Ascending aorta (tissue), 2 donors: ENCODE measurements around the gene LNPEP. TPM values are rescaled to one million over a fixed set of nuclear protein-coding genes. Genes with fewer than 3 reads are reported as not detected.

Experiments used
- DNase-seq, 2 donors: peaks; one replicate each; pipeline ENCODE4 v3.0.0-alpha.2; 2019; ENCODE audit warnings: low spot score in 2 of 2
- H3K27ac ChIP-seq, 2 donors: fragments of 200-600 bp; sonication (generic); one replicate each; pipeline ENCODE4 v1.5.1; 2016 to 2017; ENCODE audit warnings: mild to moderate bottlenecking in 1 of 2
- H3K27me3 ChIP-seq: fragments of 200-600 bp; sonication (generic); one replicate; pipeline ENCODE4 v1.5.1; 2017
- H3K36me3 ChIP-seq, 2 donors: fragments of 200-600 bp; sonication (generic); one replicate each; pipeline ENCODE4 v1.5.1; 2016
- H3K4me1 ChIP-seq, 2 donors: fragments of 200-600 bp; sonication (generic); one replicate each; pipeline ENCODE4 v1.5.1; 2016 to 2017; ENCODE audit warnings: mild to moderate bottlenecking in 1 of 2
- H3K4me3 ChIP-seq, 2 donors: fragments of 200-600 bp; sonication (generic); one replicate each; pipeline ENCODE4 v1.5.1; 2016 to 2017; ENCODE audit warnings: mild to moderate bottlenecking in 1 of 2
- H3K9me3 ChIP-seq, 2 donors: fragments of 200-600 bp; sonication (generic); one replicate each; pipeline ENCODE4 v1.5.1; 2016
- intact Hi-C: fragments of 100-400 bp; cut with DNase I; formaldehyde crosslinking; loops from one replicate; pipeline ENCODE4 v1.15.1; 2023
- total RNA-seq: library from RNA; depleted of rRNA; stranded (reverse); fragments of >200 nt; gene quantifications from one replicate; pipeline ENCODE4 v1.1.0, GENCODE V29; 2016
- TF ChIP-seq, protein P1 (sequence below), 3 experiments: fragments of 200-600 bp in 2 of 3; fragments of 450-650 bp in 1 of 3; sonication (generic) in 2 of 3; IDR thresholded peaks; one replicate each; pipeline ENCODE4 v1.5.1; 2016 to 2019; ENCODE audit warnings: antibody characterized with exemption in 3 of 3, mild to moderate bottlenecking in 1 of 3, moderate library complexity in 1 of 3

The LNPEP gene
- total RNA-seq, 1 donor from 2014 or later: 35.3 TPM

DNA sequence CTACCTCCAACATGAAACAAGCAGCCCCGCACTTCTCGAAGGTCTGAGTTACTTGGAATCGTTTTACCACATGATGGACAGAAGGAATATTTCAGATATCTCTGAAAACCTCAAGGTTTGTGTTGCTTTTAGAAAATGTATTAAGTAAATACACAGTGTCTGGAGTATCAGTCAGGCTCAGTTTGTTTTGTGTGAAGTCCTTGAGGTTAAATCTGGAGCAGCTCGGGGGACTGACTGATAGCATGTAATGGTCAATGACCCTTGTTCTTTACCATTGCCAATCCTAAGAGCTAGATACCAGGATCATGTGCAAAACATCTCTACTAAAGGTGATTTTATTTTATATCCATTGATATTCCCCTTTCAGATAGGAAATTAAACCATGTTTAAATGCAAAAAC, 26.9 kb upstream of the LNPEP start:
- TF ChIP-seq, protein P1, sequence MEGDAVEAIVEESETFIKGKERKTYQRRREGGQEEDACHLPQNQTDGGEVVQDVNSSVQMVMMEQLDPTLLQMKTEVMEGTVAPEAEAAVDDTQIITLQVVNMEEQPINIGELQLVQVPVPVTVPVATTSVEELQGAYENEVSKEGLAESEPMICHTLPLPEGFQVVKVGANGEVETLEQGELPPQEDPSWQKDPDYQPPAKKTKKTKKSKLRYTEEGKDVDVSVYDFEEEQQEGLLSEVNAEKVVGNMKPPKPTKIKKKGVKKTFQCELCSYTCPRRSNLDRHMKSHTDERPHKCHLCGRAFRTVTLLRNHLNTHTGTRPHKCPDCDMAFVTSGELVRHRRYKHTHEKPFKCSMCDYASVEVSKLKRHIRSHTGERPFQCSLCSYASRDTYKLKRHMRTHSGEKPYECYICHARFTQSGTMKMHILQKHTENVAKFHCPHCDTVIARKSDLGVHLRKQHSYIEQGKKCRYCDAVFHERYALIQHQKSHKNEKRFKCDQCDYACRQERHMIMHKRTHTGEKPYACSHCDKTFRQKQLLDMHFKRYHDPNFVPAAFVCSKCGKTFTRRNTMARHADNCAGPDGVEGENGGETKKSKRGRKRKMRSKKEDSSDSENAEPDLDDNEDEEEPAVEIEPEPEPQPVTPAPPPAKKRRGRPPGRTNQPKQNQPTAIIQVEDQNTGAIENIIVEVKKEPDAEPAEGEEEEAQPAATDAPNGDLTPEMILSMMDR (IDR thresholded peaks at IDR 0.05): no peak
- H3K9me3 ChIP-seq: no peaks in the 10 kb centered on the region
- peaks cover 0 to 13% of the 10 kb centered on the region in 2 donors for H3K36me3 ChIP-seq
- intact Hi-C loops: no loop called here
- no peaks in the 10 kb centered on the region for H3K4me1 ChIP-seq
- no peaks in the 10 kb centered on the region for H3K27me3 ChIP-seq
- no peak for DNase-seq
- no peak overlapping the region for H3K4me3 ChIP-seq
- no peak overlapping the region for H3K27ac ChIP-seq

DNA sequence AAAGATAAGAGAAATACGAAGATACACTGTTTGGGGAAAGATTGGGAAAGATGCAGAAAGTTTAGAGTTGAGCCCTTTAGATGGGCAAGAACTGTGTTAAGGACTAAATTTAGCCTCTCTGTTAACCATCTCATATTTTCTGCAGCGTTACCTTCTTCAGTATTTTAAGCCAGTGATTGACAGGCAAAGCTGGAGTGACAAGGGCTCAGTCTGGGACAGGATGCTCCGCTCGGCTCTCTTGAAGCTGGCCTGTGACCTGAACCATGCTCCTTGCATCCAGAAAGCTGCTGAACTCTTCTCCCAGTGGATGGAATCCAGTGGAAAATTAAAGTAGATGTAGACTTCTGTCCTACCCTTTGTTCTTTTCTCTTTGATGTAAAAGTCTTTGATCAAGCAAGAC, 26.4 kb upstream of the LNPEP start:
- Histone ChIP-seq H3K4me3 (no peak overlapping the region), H3K4me1 (no peaks in the 10 kb centered on the region), H3K9me3 (no peaks in the 10 kb centered on the region), H3K27me3 (no peaks in the 10 kb centered on the region), H3K36me3 (peaks cover 0 to 13% of the 10 kb centered on the region in 2 donors), H3K27ac (no peak overlapping the region)
- TF ChIP-seq, protein P1 (IDR thresholded peaks at IDR 0.05): no peak
- no peak for DNase-seq
- intact Hi-C loops: no loop called here

DNA sequence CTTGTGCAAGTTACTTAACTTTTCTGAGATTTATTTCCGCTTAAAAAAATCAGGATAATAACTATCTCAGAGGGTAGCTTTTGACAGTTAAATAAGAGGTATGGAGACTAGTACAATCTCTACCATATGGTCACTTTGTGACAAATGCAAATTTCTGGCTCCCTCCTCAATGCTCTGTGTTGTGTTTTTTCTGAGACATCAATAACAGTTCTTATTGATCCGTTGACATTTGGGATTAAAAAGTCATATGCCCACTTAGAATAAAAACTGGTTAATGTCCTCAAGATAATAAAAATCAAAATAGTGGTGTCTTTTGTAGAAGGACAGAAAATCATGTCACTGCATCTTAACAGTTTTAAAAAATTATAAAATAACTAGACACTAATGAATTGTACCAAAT, 24.7 kb upstream of the LNPEP start:
- DNase-seq: no peak

DNA sequence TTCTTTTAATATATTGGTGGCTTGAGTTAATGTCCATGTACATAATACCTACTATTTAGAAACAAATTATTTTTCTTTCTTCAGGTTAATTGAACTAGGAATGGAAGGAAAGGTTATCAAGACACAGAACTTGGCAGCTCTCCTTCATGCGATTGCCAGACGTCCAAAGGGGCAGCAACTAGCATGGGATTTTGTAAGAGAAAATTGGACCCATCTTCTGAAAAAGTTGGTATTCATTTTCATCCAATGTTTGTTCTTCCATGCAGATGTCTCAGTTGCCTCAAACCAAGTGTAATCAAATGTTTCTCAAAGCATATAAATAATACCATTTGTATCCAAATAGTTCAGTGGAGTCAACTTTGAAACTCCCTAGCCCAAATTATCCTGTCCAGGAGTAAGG, 22.6 kb upstream of the LNPEP start:
- Histone ChIP-seq H3K36me3 (peaks cover 0 to 13% of the 10 kb centered on the region in 2 donors), H3K27me3 (no peaks in the 10 kb centered on the region), H3K27ac (no peak overlapping the region), H3K9me3 (no peaks in the 10 kb centered on the region), H3K4me1 (no peaks in the 10 kb centered on the region), H3K4me3 (no peak overlapping the region)
- intact Hi-C loops: no loop called here
- DNase-seq: no peak
- TF ChIP-seq, protein P1 (IDR thresholded peaks at IDR 0.05): no peak

More for the DNA sequence above, 24.7 kb upstream of the LNPEP start:
- intact Hi-C loops: no loop called here
- Histone ChIP-seq H3K9me3 (no peaks in the 10 kb centered on the region), H3K36me3 (peaks cover 0 to 13% of the 10 kb centered on the region in 2 donors), H3K4me3 (no peak overlapping the region), H3K27ac (no peak overlapping the region), H3K4me1 (no peaks in the 10 kb centered on the region), H3K27me3 (no peaks in the 10 kb centered on the region)
- TF ChIP-seq, protein P1 (IDR thresholded peaks at IDR 0.05): no peak

DNA sequence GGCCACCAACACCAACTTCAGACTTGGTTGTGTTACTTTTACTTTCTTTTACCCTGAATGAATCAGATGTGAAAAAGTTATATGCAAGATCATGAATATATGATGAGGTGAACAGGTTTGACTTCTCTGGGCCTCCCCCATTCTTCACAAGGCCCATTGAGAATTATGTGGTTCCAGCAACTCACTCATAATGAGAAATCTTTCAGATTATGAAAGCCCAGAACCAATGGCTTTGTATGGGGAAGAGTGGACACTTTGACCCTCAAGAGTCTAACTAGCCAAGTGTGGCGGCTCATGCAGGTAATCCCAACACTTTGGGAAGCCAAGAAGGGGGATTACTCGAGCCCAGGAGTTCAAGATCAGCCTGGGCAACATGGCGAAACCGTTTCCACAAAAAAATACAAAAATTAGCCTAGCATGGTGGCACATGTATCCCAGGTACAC, 16.1 kb upstream of the LNPEP start:
- H3K9me3 ChIP-seq: no peaks in the 10 kb centered on the region
- H3K27ac ChIP-seq: no peak overlapping the region
- H3K27me3 ChIP-seq: no peaks in the 10 kb centered on the region
- no peak for DNase-seq
- intact Hi-C loops: no loop called here
- no peak overlapping the region for H3K4me3 ChIP-seq
- TF ChIP-seq, protein P1 (IDR thresholded peaks at IDR 0.05): no peak
- H3K36me3 ChIP-seq: no peaks in the 10 kb centered on the region
- no peaks in the 10 kb centered on the region for H3K4me1 ChIP-seq

DNA sequence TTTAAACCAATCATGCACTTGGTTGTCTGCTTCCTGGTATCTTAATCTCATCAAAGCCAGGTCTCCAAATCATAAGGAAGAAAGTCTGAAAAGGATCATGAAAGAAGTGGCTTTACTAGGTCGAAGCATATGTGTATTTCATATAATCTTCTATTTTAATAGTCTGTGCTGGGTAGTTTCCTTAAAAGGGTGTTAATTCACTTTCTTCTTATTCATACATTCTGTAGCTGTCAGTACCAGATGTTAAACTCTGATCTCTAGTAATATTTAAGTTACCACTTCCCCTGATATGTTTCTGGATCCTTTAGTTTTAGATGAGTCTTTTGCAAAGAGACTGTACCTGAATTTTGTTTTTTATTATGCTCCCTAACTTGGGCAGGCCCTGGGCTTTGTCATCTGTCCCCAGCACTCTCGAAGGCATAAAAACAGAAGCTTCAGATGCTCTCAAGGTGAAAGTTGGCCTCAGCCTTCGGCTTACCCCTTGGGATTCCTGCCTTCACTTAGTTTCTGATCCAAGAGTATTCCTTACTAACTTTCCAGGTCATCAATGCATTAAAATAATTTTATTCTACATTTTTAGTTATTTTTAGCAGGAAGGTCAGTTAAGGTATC, 15.0 kb upstream of the LNPEP start:
- Histone ChIP-seq H3K27ac (no peak overlapping the region), H3K27me3 (no peaks in the 10 kb centered on the region), H3K4me3 (no peak overlapping the region), H3K4me1 (no peaks in the 10 kb centered on the region), H3K9me3 (no peaks in the 10 kb centered on the region), H3K36me3 (no peaks in the 10 kb centered on the region)
- DNase-seq: no peak
- TF ChIP-seq, protein P1 (IDR thresholded peaks at IDR 0.05): no peak
- intact Hi-C loops: no loop called here
